HG02642 (cell line): ENCODE data around the gene TSPY2.
"Not testable (repeated sequence)": the region's sequence is repeated elsewhere in the genome, so short reads cannot be mapped to it uniquely, and the experiment has no call there.

Experiments used
- ATAC-seq: cut with Tn5 transposase; IDR thresholded peaks from one replicate; pipeline ENCODE4 v1.9.1; 2021; ENCODE audit warnings: mild to moderate bottlenecking; ENCODE audit not compliant: unreplicated experiment, poor library complexity

TSPY2 gene

DNA sequence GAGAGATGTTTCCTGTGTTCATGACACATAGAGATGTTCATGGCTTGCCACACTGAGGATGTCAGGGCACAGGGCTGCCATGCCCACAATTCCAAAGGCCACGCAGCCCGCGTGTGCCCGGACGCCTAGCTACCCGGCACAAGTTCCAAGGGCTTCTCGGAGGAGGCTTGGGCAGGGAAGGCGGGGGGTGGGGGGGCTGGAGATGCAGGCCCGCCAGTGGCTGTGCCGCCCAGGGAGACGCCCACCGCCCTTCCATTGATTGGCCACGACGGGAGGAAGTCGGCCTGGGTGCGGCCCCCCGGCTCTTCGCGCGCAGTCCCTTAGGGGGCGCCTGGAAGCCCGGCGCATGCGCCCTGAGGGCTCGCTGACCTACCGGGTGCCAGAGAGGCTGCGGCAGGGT, at the start of gene TSPY2:
Gene TSPY2 (plus strand): TSS at position 301 of the 400 bp plus-strand sequence. CDS start 46 bp downstream, at position 347.
- not testable (repeated sequence) for ATAC-seq

GRCh38 chrY:6209565-6209964, 36.5 kb upstream of the TSPY2 start:
- ATAC-seq: not testable (repeated sequence)

DNA sequence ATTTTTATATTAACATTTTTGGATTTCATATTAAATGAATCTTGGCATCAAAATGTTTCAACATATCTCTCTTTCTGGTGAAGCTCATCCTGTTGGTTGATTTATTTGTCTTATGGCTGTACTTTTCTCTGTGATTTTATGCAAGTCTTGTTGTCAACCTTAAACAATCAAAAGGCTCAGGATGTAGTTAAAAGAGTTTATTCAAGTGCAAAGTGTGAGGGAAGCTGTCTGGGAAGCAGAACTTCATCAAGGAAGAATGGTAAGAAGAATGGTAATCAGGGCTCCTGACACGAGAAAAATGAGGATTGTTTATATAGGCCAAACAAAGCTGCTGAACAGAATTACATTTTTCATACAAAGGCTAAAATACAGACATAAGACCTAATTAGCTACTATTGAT, 29.0 kb upstream of the TSPY2 start:
- not testable (repeated sequence) for ATAC-seq

DNA sequence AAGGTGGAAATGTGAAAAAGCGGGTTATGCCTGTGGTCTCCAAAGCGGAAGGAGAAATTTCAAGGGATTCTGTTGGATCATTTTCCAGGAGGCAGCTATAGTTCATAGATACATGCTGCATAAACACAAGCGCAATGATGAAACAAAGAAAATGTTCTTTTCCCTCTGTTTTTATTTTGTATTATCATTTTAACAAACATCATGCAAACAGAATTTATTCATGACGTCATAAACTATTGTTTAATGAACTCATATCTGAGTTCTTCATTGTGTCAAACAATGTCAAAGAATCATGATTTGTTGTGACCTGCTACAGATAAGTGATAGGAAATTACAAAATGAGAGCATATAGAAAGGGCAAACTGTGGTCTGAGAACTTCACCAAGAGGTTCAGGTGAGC, 23.8 kb downstream of the TSPY2 start:
- not testable (repeated sequence) for ATAC-seq
